Hematopoietic multipotent progenitor cell treated with erythropoietin and hydrocortisone succinate and interleukin-3 and kit ligand, for 8 days (in vitro differentiated cells): ENCODE measurements around the gene SNRPD1.
"Not testable (repeated sequence)": the region's sequence is repeated elsewhere in the genome, so short reads cannot be mapped to it uniquely, and the experiment has no call there.

ENCODE experiments used
- DNase-seq: peaks from one replicate; pipeline ENCODE4 v3.0.0-alpha.2; 2015

Gene SNRPD1

DNA sequence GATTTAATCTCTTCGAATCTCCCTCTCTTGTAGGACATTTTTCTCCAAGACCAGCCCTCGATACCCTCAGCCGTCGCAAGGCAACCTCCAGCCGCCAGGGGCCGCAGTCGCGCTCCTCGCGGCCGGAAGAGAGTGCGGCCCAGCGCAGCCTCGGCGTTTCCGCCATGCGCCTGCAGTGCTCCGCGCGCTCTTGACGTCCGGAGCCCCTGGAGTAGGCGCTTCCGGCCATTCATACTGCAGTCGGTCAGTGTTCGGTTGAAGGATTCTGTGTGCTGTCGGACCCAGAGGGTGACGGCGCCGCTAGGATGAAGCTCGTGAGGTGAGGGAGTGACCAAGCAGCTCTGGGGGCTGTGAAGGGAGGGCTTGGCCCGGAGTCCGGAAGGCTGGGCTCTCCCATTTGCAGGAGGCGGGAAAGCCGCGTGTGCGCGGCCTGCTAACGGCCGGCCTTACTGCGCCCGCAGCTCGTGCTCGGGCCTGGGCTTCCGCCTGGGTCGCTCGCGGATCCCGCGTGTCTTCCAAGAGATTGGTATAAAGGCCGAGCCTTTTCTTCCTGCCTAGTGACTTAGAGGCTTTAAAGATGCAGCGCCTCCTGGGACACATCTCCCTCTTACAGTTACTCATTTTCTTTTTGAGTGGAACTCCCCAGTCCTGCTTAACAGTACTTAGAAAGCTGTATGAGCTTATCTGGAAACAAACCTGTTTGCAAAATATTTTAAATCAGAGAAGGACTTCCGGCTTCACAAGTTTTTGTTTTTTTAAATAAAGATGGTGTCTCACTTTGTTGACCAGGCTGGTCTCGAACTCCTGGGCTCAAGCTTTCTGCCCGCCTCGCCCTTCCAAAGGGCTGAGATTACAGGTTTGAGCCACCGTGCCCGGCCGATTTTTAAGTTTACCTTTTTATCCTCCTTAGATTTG is at the start of gene SNRPD1:
TSS of gene SNRPD1 (plus strand) at position 190 of the 915 bp plus-strand sequence. CDS start at position 306, 116 bp downstream.
- DNase-seq: peak; percentile 92

GRCh38 chr18:21571772-21572171 is 40.3 kb upstream of the SNRPD1 start:
- no peak for DNase-seq

- DNase-seq: no peak
Measured at GRCh38 chr18:21575656-21576055, 36.5 kb upstream of the SNRPD1 start.

- no peak for DNase-seq
Measured at GRCh38 chr18:21584391-21584790, 27.7 kb upstream of the SNRPD1 start.

- not testable (repeated sequence) for DNase-seq
Measured at GRCh38 chr18:21592361-21592760, 19.8 kb upstream of the SNRPD1 start.

DNA sequence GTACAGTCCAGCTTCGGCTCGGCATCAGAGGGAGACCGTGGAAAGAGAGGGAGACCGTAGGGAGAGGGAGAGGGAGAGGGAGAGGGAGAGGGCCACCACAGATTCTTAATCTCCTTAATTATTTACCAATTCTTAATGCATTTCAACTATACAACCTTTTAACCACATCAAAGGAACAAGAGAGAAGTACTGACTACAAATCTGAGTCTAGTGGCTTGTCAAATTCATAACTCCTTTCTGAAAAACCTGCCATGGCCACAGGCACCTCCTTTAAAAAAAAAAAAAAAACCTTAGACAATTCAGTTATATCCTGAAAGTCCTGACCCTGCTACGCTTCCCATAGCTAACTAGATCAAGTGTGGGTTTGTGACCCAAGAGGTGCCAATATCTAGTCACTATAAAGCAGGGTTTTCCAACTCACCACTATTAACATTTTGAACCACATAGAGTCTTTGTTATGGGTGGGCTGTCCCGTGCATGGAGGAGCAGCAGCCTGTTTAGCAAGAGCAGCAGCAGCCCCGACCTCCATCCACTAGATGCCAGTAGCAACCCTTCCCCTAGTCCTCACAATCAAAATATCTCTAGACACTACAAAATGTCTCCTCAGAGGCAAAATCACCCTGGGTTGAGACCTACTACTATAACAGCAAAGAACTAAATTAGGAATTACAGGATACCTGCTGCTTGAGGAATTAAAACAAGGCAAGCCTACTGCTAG is 18.4 kb upstream of the SNRPD1 start:
- DNase-seq: peak; percentile 23

DNA sequence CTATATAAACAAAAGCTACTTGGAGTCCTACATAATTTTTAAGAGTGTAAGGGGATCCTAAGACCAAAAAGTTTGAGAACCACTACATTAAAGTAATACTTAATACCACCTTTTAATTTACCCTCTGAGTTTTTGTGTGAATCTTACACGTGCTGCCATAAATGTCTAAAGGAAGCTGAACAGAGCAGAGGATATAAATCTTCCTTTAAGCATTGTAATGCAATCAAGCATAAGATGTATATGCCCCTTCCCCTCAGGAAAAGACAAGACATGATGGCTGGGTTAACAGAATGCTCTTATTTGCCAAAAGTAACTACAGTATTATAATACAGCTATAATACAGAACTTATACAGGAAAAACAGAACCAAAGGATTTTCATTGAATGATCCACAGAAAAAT is 14.5 kb upstream of the SNRPD1 start:
- no peak for DNase-seq

DNA sequence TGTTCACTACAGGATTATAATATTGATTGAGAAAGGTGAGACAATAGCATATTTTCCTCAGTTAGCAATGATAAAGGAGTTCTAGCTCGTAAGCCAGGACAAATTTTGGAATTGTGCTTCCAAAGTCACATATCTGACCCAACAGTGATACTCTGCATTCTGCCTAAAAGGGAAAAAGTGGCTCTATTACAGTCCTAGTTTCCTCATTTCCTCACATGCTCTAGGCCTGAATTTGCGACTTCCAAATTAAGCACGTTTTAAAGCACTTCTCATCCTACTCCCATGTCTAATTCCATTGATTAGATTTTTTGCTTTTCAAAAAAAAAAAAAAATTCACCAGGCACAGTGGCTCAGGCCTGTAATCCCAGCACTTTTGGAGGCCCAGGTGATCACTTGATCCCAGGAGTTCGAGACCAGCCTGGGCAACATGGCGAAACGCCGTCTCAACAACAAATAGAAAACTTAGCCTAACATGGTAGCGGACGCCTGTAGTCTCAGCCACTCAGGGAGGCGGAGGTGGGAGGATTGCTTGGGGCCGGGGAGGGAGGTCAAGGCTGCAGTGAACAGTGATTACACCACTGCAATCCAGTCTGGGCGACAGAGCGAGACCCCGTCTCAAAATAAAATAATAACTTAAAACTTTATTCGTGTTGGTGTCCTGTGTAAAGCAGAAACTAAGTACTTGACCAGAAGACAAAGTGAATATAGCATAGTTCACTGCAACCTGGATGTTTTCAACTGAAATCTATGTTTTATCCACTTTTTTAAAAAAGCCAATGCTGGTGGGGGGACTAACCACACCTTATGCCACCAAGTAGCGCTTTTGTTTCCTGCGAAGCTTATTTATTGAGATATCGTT is 13.2 kb upstream of the SNRPD1 start:
- DNase-seq: no peak

GRCh38 chr18:21599585-21600525 is 12.3 kb upstream of the SNRPD1 start:
- peak; percentile 28 for DNase-seq

- peak; percentile 98 for DNase-seq
Measured at GRCh38 chr18:21600526-21601410, 11.3 kb upstream of the SNRPD1 start, which contains the start of gene ESCO1. Gene ESCO1, minus strand, starts transcription at chr18:21600704. Its CDS starts 25,861 bp downstream, at chr18:21574843.

DNA sequence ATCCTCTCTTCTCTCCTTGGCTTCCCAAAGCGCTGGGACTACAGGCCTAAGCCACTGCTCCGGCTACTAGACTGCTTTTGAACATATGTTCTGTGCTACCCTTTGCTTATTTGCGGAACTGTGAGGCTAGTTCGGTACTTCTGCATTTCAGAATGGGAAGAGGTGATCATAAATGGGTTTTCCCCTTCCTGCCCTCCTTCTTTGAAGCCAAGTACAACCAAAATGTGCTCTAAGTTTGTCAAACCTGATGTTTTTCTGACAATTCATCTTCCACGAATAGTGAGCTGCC is 9.9 kb upstream of the SNRPD1 start:
- no peak for DNase-seq

DNA sequence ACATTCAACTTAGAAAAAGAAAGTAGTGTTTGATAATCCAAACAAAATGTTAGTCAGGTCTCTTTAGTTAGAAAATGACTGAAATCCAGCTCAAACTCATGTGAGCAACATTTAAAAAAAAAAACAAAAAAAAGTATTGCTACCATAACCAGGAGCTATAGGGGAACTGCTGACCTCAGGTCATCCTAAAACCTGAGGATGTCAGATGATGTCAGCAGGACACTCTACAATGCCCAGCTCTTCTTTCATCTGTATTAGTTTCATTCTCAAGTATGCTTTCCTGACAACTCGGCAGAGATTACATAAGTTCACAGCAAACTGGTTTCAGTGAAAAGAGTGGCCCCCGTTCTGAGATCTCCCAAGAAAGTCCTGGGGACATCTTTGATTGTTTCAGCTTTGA is 7.4 kb upstream of the SNRPD1 start:
- no peak for DNase-seq

GRCh38 chr18:21605213-21605612 is 6.9 kb upstream of the SNRPD1 start:
- DNase-seq: no peak

- not testable (repeated sequence) for DNase-seq
Measured at GRCh38 chr18:21611401-21612124, 551 bp upstream of the SNRPD1 start.

DNA sequence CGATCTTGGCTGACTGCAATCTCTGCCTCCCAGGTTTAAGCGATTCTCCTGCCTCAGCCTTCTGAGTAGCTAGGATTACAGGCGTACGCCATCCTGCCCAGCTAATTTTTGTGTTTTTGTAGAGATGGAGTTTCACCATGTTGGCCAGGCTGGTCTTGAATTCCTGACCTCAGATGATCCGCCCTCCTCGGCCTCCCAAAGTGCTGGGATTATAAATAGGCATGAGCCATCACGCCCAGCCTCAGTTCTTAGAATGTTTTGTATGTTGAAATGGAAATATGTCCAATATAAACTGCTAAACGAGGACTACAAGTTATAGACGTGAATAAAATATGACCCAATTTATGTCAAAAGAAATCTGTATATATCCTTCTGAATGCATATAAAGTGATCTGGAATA is 9.5 kb downstream of the SNRPD1 start:
- not testable (repeated sequence) for DNase-seq

DNA sequence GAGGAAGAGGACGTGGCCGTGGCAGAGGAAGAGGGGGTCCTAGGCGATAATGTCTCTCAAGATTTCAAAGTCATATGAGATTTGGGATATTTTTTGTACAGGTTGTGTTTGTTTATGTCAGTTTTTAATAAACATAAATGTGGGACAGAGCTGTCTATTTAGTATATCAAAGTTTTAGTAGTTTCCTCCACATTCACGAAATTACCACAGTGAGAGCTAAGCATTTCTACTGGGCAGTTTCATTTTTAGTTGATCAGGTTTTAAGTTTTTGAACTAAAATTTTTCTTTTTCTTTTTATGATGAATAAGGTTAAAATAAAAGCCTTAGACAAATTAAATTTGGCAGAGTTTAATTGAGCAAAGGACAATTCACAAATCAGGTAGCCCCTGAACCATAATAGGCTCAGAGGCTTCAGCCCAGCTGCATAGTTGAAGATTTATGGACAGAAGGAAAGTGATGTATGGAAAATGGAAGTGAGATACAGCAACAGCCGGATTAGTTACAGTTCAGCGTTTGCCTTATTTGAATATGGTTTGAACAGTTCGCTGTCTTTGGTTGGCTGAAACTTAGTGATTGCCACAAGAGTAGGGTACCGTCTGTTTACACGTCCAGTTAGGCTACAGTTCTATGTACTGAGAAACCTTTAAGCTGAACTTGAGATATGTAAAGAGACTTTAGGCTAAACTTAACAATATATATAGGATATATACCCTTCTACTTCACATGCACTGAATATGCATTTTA is 17.1 kb downstream of the SNRPD1 start:
- no peak for DNase-seq

- peak; percentile 36 for DNase-seq
Measured at GRCh38 chr18:21632393-21632792, 20.3 kb downstream of the SNRPD1 start.

DNA sequence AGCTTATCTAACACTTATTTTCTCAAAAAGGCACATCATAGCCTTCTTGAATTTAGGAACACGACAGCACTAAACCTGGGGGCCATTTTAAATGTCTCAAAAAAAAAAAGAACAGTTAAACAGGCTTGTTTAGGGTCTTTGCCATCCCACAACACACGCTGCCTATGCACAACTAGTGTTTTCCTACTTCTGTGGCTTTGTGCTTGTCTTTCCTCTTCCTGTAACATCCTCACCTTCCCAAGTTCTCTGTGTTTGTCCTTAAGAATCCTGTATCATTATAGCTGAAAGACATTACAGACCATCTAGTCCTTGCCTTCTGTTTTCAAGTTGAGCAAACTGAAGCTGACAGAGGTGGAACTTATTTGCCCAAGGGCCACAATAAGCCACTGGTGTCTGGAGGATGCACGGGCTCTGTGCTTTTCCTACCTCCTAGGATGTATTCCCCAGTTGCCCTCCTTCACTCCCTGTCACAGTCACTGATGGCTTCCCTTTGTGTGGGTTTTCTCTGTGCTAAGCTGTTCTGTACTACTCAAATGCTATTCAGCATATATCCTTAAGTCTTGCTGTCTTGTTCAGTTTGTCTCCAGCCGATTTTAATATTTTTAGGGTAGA is 22.6 kb downstream of the SNRPD1 start:
- DNase-seq: no peak

GRCh38 chr18:21636769-21637168 is 24.7 kb downstream of the SNRPD1 start:
- no peak for DNase-seq
